PC-3 (cell line): ENCODE results near the gene GUCY2D.

Experiments used
- CTCF ChIP-seq: fragments of 300-600 bp; sonication (generic); conservative IDR thresholded peaks from 2 replicates; pipeline ENCODE4 v1.5.1; 2017; ENCODE audit warnings: antibody characterized with exemption, low read depth, mild to moderate bottlenecking, low read length
- EZH2phosphoT487 ChIP-seq: fragments of 300-600 bp; sonication (generic); IDR thresholded peaks from 2 replicates; pipeline ENCODE4 v1.6.1; 2018; ENCODE audit warnings: mild to moderate bottlenecking, antibody characterized with exemption, low read length, borderline replicate concordance

GRCh38 chr17:8048736-8049135, 46.3 kb downstream of the GUCY2D start:
- TF ChIP-seq CTCF (no peak), EZH2phosphoT487 (no peak)
